Neural cell (in vitro differentiated cells): Measurements from ENCODE around the gene FAM43B.

Experiments used
- CTCF ChIP-seq: fragments of 450-650 bp; IDR thresholded peaks from 2 replicates; pipeline ENCODE4 v1.5.1; 2014; ENCODE audit warnings: antibody characterized with exemption, mild to moderate bottlenecking, moderate library complexity; ENCODE audit not compliant: poor library complexity, severe bottlenecking
- EP300 ChIP-seq: fragments of 450-650 bp; conservative IDR thresholded peaks from 2 replicates; pipeline ENCODE4 v1.6.1; 2014; ENCODE audit warnings: antibody characterized with exemption, mild to moderate bottlenecking, moderate library complexity; ENCODE audit not compliant: poor library complexity, severe bottlenecking
- EZH2 ChIP-seq: fragments of 200-600, 300-800 bp; shearing (Covaris generic), sonication (generic); IDR thresholded peaks from 2 replicates; pipeline ENCODE4 v1.6.1; 2014; ENCODE audit warnings: antibody characterized with exemption, low read length, borderline replicate concordance, mild to moderate bottlenecking; ENCODE audit not compliant: insufficient read depth, poor library complexity, severe bottlenecking
- POLR2AphosphoS5 ChIP-seq: IDR thresholded peaks from 2 replicates; pipeline ENCODE4 v1.6.1; 2012
- RAD21 ChIP-seq: fragments of 450-650 bp; conservative IDR thresholded peaks from 2 replicates; pipeline ENCODE4 v1.6.1; 2014; ENCODE audit warnings: antibody characterized with exemption, mild to moderate bottlenecking, moderate library complexity
- REST ChIP-seq: IDR thresholded peaks from 2 replicates; pipeline ENCODE4 v1.6.1; 2012; ENCODE audit warnings: borderline replicate concordance
- SMC3 ChIP-seq: fragments of 450-650 bp; conservative IDR thresholded peaks from 2 replicates; pipeline ENCODE4 v1.6.1; 2014; ENCODE audit warnings: antibody characterized with exemption, mild to moderate bottlenecking, moderate library complexity; ENCODE audit not compliant: poor library complexity
- TAF1 ChIP-seq: IDR thresholded peaks from 2 replicates; pipeline ENCODE4 v1.6.1; 2012; ENCODE audit warnings: low read depth

GRCh38 chr1:20590306-20590777 lies 38.0 kb downstream of the FAM43B start:
- no peak for TF ChIP-seq CTCF
- no peak for TF ChIP-seq RAD21
- TF ChIP-seq POLR2AphosphoS5 = no peak
- no peak for TF ChIP-seq REST
- TF ChIP-seq SMC3 = no peak
- TF ChIP-seq EZH2 = no peak
- no peak for TF ChIP-seq EP300
- TF ChIP-seq TAF1 = no peak
